Measurements from ENCODE around the gene CARD14. TPM values are rescaled to one million over a fixed set of nuclear protein-coding genes. Genes with fewer than 3 reads are reported as not detected.
"Not testable (repeated sequence)": the region's sequence is repeated elsewhere in the genome, so short reads cannot be mapped to it uniquely, and the experiment has no call there.

Gene CARD14
- total and polyA plus RNA-seq, 5 experiments from 2014 or later = not detected

DNA sequence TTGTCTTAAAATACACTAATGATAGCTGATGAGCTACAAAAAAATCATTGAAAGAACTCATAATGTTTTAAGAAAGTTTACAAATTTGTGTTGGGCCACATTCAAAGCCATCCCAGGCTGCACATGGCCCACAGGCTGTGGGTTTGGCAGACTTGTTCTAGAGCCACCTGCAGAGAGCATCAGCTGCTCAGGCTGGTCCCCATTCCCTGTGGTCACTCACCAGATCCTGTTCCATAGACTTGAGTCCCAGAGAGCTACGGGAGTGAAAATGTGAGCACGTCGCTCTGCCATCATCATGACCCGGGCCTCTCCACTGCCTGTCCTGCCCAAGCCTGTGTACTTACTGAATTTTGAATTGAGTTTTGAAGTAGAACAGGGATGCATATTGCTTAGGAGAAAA is 57.3 kb downstream of the CARD14 start:
- ATAC-seq = no peak
- H3K9me3 Mint-ChIP-seq = peaks cover 0 to 13% (median 7%) of the 10 kb centered on the region in 9 donors
- H3K4me1 Mint-ChIP-seq = peaks cover 7 to 26% (median 16%) of the 10 kb centered on the region in 4 donors
- peak in 1 of 10 donors; percentile 35 for DNase-seq
- no peak overlapping the region for H3K4me3 Mint-ChIP-seq
- POLR2A ChIA-PET = no interaction called here
- peaks cover 8 to 43% (median 23%) of the 10 kb centered on the region in 3 donors for H3K36me3 Mint-ChIP-seq
- peak overlapping the region in 1 of 10 donors; percentile 51 for H3K27ac Mint-ChIP-seq
- H3K27me3 Mint-ChIP-seq = no peaks in the 10 kb centered on the region

DNA sequence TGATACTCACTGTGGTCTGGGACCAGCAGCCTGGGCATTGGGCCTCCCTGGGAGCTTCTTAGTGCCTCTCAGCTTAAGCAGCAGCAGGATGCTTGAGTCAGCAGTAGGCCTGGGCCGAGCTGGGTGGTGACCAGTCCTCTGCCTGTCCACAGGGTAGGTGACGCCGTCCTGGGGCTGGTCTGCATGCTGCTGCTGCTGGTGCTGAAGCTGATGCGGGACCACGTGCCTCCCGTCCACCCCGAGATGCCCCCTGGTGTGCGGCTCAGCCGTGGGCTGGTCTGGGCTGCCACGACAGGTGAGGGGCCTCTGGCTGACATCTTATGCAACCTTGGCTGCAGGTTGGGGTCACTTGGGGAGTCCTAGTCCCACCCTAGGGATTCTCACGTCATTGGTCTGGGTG is 57.8 kb downstream of the CARD14 start:
- Mint-ChIP-seq H3K4me3 (no peak overlapping the region), H3K9me3 (peaks cover 0 to 18% (median 9%) of the 10 kb centered on the region in 9 donors), H3K36me3 (peaks cover 13 to 48% (median 28%) of the 10 kb centered on the region in 3 donors), H3K4me1 (peaks cover 5 to 22% (median 13%) of the 10 kb centered on the region in 4 donors), H3K27ac (no peak overlapping the region), H3K27me3 (no peaks in the 10 kb centered on the region)
- DNase-seq = peak in 1 of 10 donors; percentile 34
- no peak for ATAC-seq
- POLR2A ChIA-PET = no interaction called here

DNA sequence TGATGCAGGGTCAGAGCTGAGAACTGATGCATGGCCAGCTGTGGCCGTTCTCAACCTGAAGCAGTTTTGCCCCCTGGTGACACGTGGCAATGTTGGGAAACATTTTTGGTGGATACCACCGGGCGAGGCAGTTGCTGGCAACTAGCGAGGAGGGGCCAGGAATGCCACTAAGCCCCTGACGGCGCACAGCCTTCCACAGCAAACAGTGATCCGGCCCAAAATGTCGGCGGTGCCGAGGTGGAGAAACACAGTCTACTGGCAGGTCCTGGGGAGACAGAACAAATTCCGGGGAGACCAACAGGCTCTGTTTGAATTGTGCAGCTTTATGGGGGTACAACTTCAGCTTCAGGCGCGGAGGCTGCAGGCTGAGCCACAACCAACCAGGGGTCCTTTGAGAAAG is 58.6 kb downstream of the CARD14 start:
- Mint-ChIP-seq H3K4me3 (no peak overlapping the region), H3K27ac (peak overlapping the region in 1 of 10 donors; percentile 24), H3K27me3 (no peaks in the 10 kb centered on the region), H3K4me1 (peaks cover 0 to 14% (median 7%) of the 10 kb centered on the region in 4 donors), H3K36me3 (peaks cover 18 to 54% (median 34%) of the 10 kb centered on the region in 3 donors), H3K9me3 (peaks cover 0 to 24% (median 15%) of the 10 kb centered on the region in 9 donors)
- ATAC-seq (no peak), DNase-seq (peak in 1 of 10 donors; percentile 16)
- POLR2A ChIA-PET = interaction anchor here (0.5 to 1.0 kb wide), 2 partner anchors 10 to 11 kb away, joined by 3 to 5 read pairs; no protein-coding TSS in a partner anchor

DNA sequence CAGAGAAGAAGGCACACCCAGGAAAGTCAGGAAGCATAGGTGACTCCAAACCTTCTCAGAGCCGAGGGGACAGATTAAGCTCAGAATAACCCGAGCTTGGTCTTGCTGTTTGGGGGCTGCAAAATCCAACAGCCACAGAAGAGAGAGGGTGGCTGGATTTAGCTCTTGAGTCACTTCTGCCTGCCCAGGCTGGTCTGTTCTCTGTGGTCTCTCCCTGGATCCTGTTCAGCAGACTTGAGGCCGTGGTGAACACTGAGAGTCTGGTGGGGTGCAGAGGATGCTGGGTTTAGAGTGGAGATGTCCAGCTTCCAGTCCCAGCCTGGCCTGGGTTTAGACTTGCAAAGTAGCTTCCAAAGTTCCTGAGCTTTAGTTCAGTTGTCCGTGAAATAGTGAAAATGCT is 59.2 kb downstream of the CARD14 start:
- H3K9me3 Mint-ChIP-seq = peaks cover 0 to 29% (median 16%) of the 10 kb centered on the region in 9 donors
- no peaks in the 10 kb centered on the region for H3K27me3 Mint-ChIP-seq
- POLR2A ChIA-PET = interaction anchor here (1.0 kb wide), 1 partner anchor 11 kb away, joined by 3 read pairs; no protein-coding TSS in a partner anchor
- ATAC-seq = no peak
- DNase-seq = peak in 1 of 10 donors; percentile 4
- peaks cover 19 to 59% (median 38%) of the 10 kb centered on the region in 3 donors for H3K36me3 Mint-ChIP-seq
- no peak overlapping the region for H3K4me3 Mint-ChIP-seq
- peaks cover 0 to 10% (median 4%) of the 10 kb centered on the region in 4 donors for H3K4me1 Mint-ChIP-seq
- H3K27ac Mint-ChIP-seq = peak overlapping the region in 2 of 10 donors; percentile 11 to 24

DNA sequence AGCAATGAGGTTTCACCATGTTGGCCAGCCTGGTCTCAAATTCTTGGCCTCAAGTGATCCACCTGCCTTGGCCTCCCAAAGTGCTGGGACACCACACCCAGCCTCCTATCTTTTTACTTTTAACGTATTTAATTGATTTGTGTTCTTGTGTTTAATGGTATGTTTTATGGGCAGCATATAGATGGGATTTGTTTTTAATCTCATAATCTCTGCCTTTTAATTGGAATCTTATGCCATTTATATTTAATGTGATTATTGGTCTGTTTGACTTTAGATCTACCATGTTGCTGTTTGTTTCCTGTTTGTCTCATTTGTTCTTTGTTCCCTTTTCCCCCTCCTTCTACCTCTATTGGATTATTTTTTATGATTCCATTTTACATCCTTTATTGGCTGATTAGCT is 62.6 kb downstream of the CARD14 start:
- no peak overlapping the region for H3K4me3 Mint-ChIP-seq
- no peaks in the 10 kb centered on the region for H3K27me3 Mint-ChIP-seq
- peak overlapping the region in 1 of 10 donors; percentile 56 for H3K27ac Mint-ChIP-seq
- no peak for ATAC-seq
- POLR2A ChIA-PET = interaction anchor here (1.7 kb wide), 1 partner anchor 14 kb away, joined by 6 read pairs; no protein-coding TSS in a partner anchor
- peaks cover 19 to 79% (median 49%) of the 10 kb centered on the region in 3 donors for H3K36me3 Mint-ChIP-seq
- H3K9me3 Mint-ChIP-seq = peaks cover 0 to 37% (median 18%) of the 10 kb centered on the region in 9 donors
- DNase-seq = no peak
- H3K4me1 Mint-ChIP-seq = peaks cover 0 to 5% (median 0%) of the 10 kb centered on the region in 4 donors

DNA sequence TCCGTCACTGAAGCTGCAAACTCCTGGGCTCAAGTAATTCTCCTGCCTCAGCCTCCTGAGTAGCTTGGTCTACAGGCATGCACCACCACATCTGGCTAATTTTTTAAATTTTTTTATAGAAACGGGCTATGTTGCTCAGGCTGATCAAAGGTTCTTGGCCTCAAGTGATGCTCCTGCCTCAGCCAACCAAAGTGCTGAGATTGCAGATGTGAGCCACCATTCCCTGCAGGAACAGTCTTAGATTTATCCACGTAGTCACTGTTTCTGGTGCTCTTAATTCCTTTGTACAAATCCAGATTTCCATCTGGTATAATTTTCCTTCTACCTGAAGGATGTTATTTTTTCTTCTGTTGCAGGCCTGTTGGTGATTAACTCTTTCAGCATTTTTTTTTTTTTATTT is 63.4 kb downstream of the CARD14 start:
- no peaks in the 10 kb centered on the region for H3K27me3 Mint-ChIP-seq
- no peak for ATAC-seq
- no peak for DNase-seq
- no peak overlapping the region for H3K27ac Mint-ChIP-seq
- H3K4me3 Mint-ChIP-seq = no peak overlapping the region
- peaks cover 0 to 5% (median 0%) of the 10 kb centered on the region in 4 donors for H3K4me1 Mint-ChIP-seq
- peaks cover 19 to 85% (median 54%) of the 10 kb centered on the region in 3 donors for H3K36me3 Mint-ChIP-seq
- peaks cover 0 to 37% (median 18%) of the 10 kb centered on the region in 9 donors for H3K9me3 Mint-ChIP-seq
- POLR2A ChIA-PET = interaction anchor here (1.7 kb wide), 1 partner anchor 14 kb away, joined by 6 read pairs; no protein-coding TSS in a partner anchor

DNA sequence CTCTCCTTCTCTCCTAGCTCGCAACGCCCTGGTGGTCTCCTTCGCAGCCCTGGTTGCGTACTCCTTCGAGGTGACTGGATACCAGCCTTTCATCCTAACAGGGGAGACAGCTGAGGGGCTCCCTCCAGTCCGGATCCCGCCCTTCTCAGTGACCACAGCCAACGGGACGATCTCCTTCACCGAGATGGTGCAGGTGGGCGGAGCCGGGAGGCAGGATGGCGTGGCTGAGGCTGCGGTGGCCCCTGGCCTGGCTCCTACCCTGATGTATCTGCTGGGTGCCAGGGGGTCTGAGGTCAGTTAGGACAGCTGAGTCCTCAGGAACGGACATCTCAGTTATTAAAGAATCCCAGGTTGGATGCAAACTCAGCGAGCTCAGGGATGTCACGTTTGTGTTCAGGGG is 67.1 kb downstream of the CARD14 start:
- peaks cover 0 to 26% (median 12%) of the 10 kb centered on the region in 9 donors for H3K9me3 Mint-ChIP-seq
- no peak overlapping the region for H3K27ac Mint-ChIP-seq
- peaks cover 0 to 1% (median 0%) of the 10 kb centered on the region in 4 donors for H3K4me1 Mint-ChIP-seq
- peaks cover 18 to 84% (median 43%) of the 10 kb centered on the region in 3 donors for H3K36me3 Mint-ChIP-seq
- no peak overlapping the region for H3K4me3 Mint-ChIP-seq
- DNase-seq (peak in 1 of 10 donors; percentile 49), ATAC-seq (no peak)
- H3K27me3 Mint-ChIP-seq = no peaks in the 10 kb centered on the region
- POLR2A ChIA-PET = no interaction called here

DNA sequence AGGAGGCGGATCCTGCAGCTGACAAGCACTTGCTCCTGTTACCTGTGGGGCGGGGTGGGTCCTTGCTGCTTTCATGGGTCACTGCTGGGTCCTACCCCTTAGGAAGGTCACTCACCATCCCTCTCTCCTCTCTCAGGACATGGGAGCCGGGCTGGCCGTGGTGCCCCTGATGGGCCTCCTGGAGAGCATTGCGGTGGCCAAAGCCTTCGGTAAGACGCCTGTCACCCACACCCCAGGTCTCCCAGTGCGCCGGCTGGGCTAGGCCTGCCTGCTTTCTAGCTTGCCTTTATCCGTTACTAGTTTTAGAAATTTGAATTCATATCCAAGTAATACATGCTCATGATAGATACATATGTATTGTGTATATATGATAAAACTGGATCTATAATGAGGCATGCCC is 67.6 kb downstream of the CARD14 start:
- Mint-ChIP-seq H3K27me3 (no peaks in the 10 kb centered on the region), H3K27ac (peak overlapping the region in 1 of 10 donors; percentile 19), H3K9me3 (peaks cover 0 to 22% (median 7%) of the 10 kb centered on the region in 9 donors), H3K4me1 (peaks cover 0 to 1% (median 0%) of the 10 kb centered on the region in 4 donors), H3K36me3 (peaks cover 13 to 83% (median 40%) of the 10 kb centered on the region in 3 donors), H3K4me3 (peak overlapping the region in 1 of 10 donors; percentile 16)
- no peak for ATAC-seq
- POLR2A ChIA-PET = interaction anchor here (1.1 kb wide), 1 partner anchor 11 kb away, joined by 3 read pairs; no protein-coding TSS in a partner anchor
- peak in 1 of 10 donors; percentile 22 for DNase-seq

DNA sequence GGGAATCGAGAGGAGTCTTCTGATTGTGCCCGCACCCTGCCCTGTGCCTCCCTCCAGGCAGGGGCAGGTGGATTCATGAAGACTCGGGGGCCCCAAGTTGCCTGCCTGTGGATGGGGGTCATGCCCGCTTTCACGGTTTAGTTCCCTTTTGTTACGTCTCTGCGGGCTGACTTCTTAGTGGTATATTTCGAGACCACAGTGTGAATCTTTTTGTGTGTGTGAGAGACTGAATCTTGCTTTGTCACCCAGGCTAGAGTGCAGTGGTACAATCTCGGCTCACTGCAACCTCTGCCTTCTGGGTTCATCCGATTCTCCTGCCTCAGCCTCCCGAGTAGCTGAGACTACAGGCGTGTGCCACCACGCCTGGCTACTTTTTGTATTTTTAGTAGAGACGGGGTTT is 72.7 kb downstream of the CARD14 start:
- Mint-ChIP-seq H3K4me1 (peaks cover 0 to 1% (median 0%) of the 10 kb centered on the region in 4 donors), H3K27ac (peak overlapping the region in 1 of 10 donors; percentile 75), H3K9me3 (no peaks in the 10 kb centered on the region), H3K4me3 (no peak overlapping the region), H3K36me3 (peaks cover 4 to 62% (median 18%) of the 10 kb centered on the region in 3 donors), H3K27me3 (no peaks in the 10 kb centered on the region)
- DNase-seq (no peak), ATAC-seq (no peak)
- POLR2A ChIA-PET = no interaction called here

DNA sequence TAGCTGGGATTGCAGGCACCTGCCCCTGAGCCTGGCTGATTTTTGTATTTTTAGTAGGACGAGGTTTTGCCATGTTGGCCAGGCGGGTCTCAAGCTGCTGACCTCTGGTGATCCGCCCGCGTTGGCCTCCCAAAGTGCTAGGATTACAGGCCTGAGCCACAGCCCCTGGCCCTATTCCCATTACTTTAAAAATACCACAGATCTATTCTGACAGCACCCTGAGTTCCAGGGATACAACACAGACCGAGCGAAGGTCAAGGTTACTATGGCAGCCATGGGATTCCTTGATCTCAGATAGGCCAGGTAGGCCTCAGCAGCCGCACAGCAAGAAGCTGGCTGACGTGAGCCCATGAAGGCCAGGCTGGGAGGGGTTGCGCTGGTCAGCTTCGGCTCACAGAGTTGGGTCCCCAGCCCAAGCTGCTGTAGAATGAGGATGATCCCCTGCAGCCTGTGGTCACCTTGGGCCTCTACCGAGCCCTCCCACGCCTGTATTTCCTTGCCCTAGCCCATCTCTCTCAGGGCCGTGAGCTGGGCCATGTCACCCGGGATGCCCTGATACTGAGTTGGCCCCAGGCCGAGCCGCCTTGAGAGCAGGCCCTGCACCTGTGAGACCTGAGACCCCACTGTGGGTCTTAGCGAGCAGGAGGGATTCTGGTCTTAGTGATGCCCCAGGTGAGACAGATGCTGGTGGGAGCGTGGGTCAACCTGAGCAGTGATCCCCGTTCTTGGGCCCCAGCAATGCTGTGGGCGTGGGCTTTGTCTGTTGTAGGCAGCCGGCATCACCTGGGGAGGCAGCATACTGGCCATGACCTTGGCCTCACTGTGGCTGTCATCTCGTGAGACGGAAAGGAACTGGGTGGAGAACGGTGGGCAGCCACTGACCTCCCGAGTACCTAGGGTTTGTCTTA is 74.0 kb downstream of the CARD14 start:
- H3K9me3 Mint-ChIP-seq = no peaks in the 10 kb centered on the region
- no peak overlapping the region for H3K4me3 Mint-ChIP-seq
- ATAC-seq (no peak), DNase-seq (peak in 1 of 10 donors; percentile 52)
- no peaks in the 10 kb centered on the region for H3K27me3 Mint-ChIP-seq
- no peaks in the 10 kb centered on the region for H3K4me1 Mint-ChIP-seq
- H3K36me3 Mint-ChIP-seq = peaks cover 0 to 49% (median 10%) of the 10 kb centered on the region in 3 donors
- POLR2A ChIA-PET = interaction anchor here (0.7 kb wide), 1 partner anchor 1228 kb away, joined by 4 read pairs; no protein-coding TSS in a partner anchor
- no peak overlapping the region for H3K27ac Mint-ChIP-seq

DNA sequence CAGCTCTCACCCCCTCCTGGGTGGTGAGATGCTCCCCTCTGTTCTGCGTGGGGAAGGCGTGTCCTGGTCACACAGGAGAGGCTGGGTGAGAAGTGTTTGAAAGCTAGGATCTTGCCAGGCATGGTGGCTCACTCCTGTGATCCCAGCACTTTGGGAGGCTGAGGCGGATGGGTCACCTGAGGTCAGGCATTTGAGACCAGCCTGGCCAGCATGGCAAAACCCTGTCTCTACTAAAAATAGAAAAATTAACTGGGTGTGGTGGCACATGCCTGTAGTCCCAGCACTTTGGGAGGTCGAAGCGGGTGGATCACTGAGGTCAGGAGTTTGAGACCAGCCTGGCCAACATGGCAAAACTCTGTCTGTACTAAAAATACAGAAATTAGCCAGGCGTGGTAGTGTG is 74.6 kb downstream of the CARD14 start:
- H3K9me3 Mint-ChIP-seq, H3K4me3 Mint-ChIP-seq, H3K27ac Mint-ChIP-seq, ATAC-seq, H3K4me1 Mint-ChIP-seq, H3K27me3 Mint-ChIP-seq: not testable (repeated sequence)
- DNase-seq = peak in 1 of 10 donors; percentile 11
- POLR2A ChIA-PET = interaction anchor here (0.7 kb wide), 1 partner anchor 1227 kb away, joined by 4 read pairs; no protein-coding TSS in a partner anchor
- H3K36me3 Mint-ChIP-seq = peaks cover 0 to 43% (median 12%) of the 10 kb centered on the region in 3 donors

DNA sequence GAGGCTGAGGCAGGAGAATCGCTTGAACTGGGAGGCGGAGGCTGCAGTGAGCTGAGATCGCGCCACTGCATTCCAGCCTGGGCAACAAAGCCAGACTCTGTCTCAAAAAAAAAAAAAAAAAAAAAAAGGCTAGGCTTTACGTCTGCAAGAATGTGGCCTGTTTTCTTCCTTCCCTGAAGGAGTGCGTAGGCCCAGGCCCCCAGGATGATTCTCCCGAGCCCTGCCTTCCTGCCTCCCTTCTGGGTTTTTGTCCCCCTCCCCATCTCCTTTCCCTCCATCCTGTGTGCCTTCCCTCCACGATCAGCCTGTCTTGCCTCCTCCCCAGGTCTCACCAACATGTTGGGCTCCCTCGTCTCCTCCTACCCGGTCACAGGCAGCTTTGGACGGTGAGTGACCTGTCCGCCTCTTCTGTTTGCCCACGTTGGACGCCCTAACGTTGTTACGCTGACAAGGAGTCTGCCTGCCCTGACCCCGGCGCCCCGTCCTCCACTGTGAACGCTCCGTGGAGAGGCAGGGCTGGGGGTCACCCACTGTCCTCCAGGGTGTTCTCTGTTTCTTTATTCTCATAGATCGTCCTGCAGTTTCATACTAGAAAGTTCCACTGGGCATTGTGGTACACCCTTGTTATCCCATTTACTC is 75.2 kb downstream of the CARD14 start:
- no peak overlapping the region for H3K27ac Mint-ChIP-seq
- peaks cover 0 to 43% (median 13%) of the 10 kb centered on the region in 3 donors for H3K36me3 Mint-ChIP-seq
- H3K27me3 Mint-ChIP-seq = no peaks in the 10 kb centered on the region
- DNase-seq = peak in 1 of 10 donors; percentile 43
- no peaks in the 10 kb centered on the region for H3K4me1 Mint-ChIP-seq
- no peak for ATAC-seq
- POLR2A ChIA-PET = interaction anchor here (0.7 kb wide), 1 partner anchor 1227 kb away, joined by 4 read pairs; no protein-coding TSS in a partner anchor
- no peaks in the 10 kb centered on the region for H3K9me3 Mint-ChIP-seq
- no peak overlapping the region for H3K4me3 Mint-ChIP-seq

All from naive thymus-derived CD8-positive, alpha-beta T cell (primary cell).